ENCODE data around the gene CTTNBP2NL.

DNA sequence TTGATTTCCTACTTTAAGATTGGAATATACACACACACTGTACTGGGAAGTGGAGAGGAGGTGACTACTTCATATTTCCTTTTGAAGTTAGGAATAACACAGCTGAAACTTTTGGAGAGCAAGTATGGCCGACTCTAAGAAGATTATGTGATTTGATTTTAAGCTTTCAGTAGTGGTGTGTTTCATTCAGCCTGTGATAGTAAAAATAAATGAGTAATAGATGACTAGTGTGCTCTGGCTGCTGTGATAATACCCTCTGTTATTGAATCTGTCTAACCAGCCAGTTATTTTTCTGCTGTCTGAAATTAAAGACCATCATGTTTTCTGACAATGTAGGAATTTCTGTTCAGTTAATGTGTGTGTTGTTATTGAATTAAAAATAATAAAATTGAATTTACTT lies 48.3 kb downstream of the CTTNBP2NL start:
- TF ChIP-seq, protein P1, sequence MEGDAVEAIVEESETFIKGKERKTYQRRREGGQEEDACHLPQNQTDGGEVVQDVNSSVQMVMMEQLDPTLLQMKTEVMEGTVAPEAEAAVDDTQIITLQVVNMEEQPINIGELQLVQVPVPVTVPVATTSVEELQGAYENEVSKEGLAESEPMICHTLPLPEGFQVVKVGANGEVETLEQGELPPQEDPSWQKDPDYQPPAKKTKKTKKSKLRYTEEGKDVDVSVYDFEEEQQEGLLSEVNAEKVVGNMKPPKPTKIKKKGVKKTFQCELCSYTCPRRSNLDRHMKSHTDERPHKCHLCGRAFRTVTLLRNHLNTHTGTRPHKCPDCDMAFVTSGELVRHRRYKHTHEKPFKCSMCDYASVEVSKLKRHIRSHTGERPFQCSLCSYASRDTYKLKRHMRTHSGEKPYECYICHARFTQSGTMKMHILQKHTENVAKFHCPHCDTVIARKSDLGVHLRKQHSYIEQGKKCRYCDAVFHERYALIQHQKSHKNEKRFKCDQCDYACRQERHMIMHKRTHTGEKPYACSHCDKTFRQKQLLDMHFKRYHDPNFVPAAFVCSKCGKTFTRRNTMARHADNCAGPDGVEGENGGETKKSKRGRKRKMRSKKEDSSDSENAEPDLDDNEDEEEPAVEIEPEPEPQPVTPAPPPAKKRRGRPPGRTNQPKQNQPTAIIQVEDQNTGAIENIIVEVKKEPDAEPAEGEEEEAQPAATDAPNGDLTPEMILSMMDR (conservative IDR thresholded peaks at IDR 0.05; ENCODE audit: low read depth in 2 of 2): no peak
- no peak for TF ChIP-seq POLR2AphosphoS5 (IDR thresholded peaks at IDR 0.05; ENCODE audit: low read depth)
- TF ChIP-seq NANOG (IDR thresholded peaks at IDR 0.05; ENCODE audit: borderline replicate concordance): no peak
- TF ChIP-seq EZH2 (IDR thresholded peaks at IDR 0.05; ENCODE audit: low read depth, unreplicated experiment): no peak
- TF ChIP-seq, protein P2, sequence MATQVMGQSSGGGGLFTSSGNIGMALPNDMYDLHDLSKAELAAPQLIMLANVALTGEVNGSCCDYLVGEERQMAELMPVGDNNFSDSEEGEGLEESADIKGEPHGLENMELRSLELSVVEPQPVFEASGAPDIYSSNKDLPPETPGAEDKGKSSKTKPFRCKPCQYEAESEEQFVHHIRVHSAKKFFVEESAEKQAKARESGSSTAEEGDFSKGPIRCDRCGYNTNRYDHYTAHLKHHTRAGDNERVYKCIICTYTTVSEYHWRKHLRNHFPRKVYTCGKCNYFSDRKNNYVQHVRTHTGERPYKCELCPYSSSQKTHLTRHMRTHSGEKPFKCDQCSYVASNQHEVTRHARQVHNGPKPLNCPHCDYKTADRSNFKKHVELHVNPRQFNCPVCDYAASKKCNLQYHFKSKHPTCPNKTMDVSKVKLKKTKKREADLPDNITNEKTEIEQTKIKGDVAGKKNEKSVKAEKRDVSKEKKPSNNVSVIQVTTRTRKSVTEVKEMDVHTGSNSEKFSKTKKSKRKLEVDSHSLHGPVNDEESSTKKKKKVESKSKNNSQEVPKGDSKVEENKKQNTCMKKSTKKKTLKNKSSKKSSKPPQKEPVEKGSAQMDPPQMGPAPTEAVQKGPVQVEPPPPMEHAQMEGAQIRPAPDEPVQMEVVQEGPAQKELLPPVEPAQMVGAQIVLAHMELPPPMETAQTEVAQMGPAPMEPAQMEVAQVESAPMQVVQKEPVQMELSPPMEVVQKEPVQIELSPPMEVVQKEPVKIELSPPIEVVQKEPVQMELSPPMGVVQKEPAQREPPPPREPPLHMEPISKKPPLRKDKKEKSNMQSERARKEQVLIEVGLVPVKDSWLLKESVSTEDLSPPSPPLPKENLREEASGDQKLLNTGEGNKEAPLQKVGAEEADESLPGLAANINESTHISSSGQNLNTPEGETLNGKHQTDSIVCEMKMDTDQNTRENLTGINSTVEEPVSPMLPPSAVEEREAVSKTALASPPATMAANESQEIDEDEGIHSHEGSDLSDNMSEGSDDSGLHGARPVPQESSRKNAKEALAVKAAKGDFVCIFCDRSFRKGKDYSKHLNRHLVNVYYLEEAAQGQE (IDR thresholded peaks at IDR 0.05; ENCODE audit: unreplicated experiment): no peak
- no peak for TF ChIP-seq EZH2phosphoT487 (IDR thresholded peaks at IDR 0.05; ENCODE audit: unreplicated experiment)
- TF ChIP-seq ZNF331 (CRISPR knock-in tag; IDR thresholded peaks at IDR 0.05; ENCODE audit: low read depth): no peak
- no peak for TF ChIP-seq JUNB (IDR thresholded peaks at IDR 0.05; ENCODE audit: unreplicated experiment)
